K562 (cell line): ENCODE data around the gene PILRA. TPM values are rescaled to one million over a fixed set of nuclear protein-coding genes. Genes with fewer than 3 reads are reported as not detected.

Source experiments
- HNRNPH1 ChIP-seq: fragments of 200-400 bp; formaldehyde crosslinking; optimal IDR thresholded peaks from 2 replicates; pipeline ENCODE3; 2017; ENCODE audit warnings: low read depth, mild to moderate bottlenecking, low read length, moderate library complexity
- KLF6 ChIP-seq: fragments of 250-450 bp; sonication (Bioruptor Pico); IDR thresholded peaks from 2 replicates; pipeline ENCODE4 v1.4.0; 2020; ENCODE audit warnings: mild to moderate bottlenecking, moderate library complexity, borderline replicate concordance
- LEF1 ChIP-seq: fragments of 450-650 bp; IDR thresholded peaks from 2 replicates; pipeline ENCODE4 v1.6.1; 2016; ENCODE audit warnings: mild to moderate bottlenecking
- MCM3 ChIP-seq: fragments of 450-650 bp; IDR thresholded peaks from 2 replicates; pipeline ENCODE4 v1.6.1; 2016
- MYNN ChIP-seq, 2 experiments: sonication (generic); formaldehyde crosslinking in 1 of 2; IDR thresholded peaks; 2 replicates each; pipeline versions ENCODE4 v1.5.0 to v1.6.1; 2016 to 2020; ENCODE audit warnings: antibody characterized with exemption in 1 of 2, missing genetic modification reagents in 1 of 2
- NBN ChIP-seq: fragments of 450-650 bp; IDR thresholded peaks from 2 replicates; pipeline ENCODE4 v1.6.1; 2016; ENCODE audit warnings: low read depth, mild to moderate bottlenecking
- RBM34 ChIP-seq: fragments of 200-400 bp; formaldehyde crosslinking; IDR thresholded peaks from 2 replicates; pipeline ENCODE4 v1.6.1; 2018; ENCODE audit warnings: low read length, borderline replicate concordance; ENCODE audit not compliant: insufficient read depth
- SIX5 ChIP-seq, 2 experiments: IDR thresholded peaks; 2 replicates each; pipeline ENCODE4 v1.6.1; 2011; ENCODE audit warnings: low read length in 2 of 2, borderline replicate concordance in 1 of 2, low read depth in 1 of 2, mild to moderate bottlenecking in 1 of 2, moderate library complexity in 1 of 2; ENCODE audit not compliant: insufficient read depth in 1 of 2
- polyA plus RNA-seq, 8 experiments: library from polyadenylated mRNA; depleted of rRNA in 4 of 8; stranded (reverse) in 5 of 8; unstranded in 3 of 8; fragments of >200 nt; fragmentation: Nextera tagmentation in 2 of 8; fragmentation: Illumina TruSeq in 1 of 8; extraction: Ambion mirVana in 2 of 8; extraction: Trizol in 1 of 8; gene quantifications; 2 replicates each; pipeline versions ENCODE4 v1.2.1 to v1.2.3, GENCODE V29; 2011 to 2014; ENCODE audit warnings: inconsistent platforms in 1 of 8, missing spikeins in 1 of 8
- total RNA-seq, 7 experiments: library from RNA; depleted of rRNA in 6 of 7; stranded (reverse); fragments of >200 nt in 6 of 7; fragmentation: Illumina TruSeq in 2 of 7; extraction: Trizol in 2 of 7; gene quantifications; 2 replicates each; pipeline versions ENCODE4 v1.2.1 to v1.2.3, GENCODE V29; 2011 to 2021; ENCODE audit warnings: low replicate concordance in 1 of 7
- TF ChIP-seq, protein P1 (sequence below), 2 experiments: fragments of 450-650 bp; conservative IDR thresholded peaks; 2 replicates each; pipeline ENCODE4 v1.6.1; 2017; ENCODE audit warnings: mild to moderate bottlenecking in 2 of 2, moderate library complexity in 2 of 2
- TF ChIP-seq, protein P2 (sequence below): fragments of 450-650 bp; formaldehyde crosslinking; IDR thresholded peaks from 2 replicates; pipeline ENCODE4 v1.4.0; 2020; ENCODE audit warnings: mild to moderate bottlenecking, mixed read lengths
- TF ChIP-seq, protein P3 (sequence below): fragments of 450-650 bp; IDR thresholded peaks from 2 replicates; pipeline ENCODE4 v1.6.1; 2016; ENCODE audit warnings: mild to moderate bottlenecking
- TF ChIP-seq, protein P4 (sequence below), 2 experiments: fragments of 450-650 bp; IDR thresholded peaks; 2 replicates each; pipeline ENCODE4 v1.6.1; 2016; ENCODE audit warnings: mild to moderate bottlenecking in 2 of 2, borderline replicate concordance in 1 of 2, low read depth in 1 of 2, moderate library complexity in 1 of 2

PILRA gene
- total and polyA plus RNA-seq, 9 of the 15 experiments (the other 6 are each of a cell fraction or from before 2014, with no cell fraction given): 0.13 to 1.8 (median 0.62) TPM

DNA sequence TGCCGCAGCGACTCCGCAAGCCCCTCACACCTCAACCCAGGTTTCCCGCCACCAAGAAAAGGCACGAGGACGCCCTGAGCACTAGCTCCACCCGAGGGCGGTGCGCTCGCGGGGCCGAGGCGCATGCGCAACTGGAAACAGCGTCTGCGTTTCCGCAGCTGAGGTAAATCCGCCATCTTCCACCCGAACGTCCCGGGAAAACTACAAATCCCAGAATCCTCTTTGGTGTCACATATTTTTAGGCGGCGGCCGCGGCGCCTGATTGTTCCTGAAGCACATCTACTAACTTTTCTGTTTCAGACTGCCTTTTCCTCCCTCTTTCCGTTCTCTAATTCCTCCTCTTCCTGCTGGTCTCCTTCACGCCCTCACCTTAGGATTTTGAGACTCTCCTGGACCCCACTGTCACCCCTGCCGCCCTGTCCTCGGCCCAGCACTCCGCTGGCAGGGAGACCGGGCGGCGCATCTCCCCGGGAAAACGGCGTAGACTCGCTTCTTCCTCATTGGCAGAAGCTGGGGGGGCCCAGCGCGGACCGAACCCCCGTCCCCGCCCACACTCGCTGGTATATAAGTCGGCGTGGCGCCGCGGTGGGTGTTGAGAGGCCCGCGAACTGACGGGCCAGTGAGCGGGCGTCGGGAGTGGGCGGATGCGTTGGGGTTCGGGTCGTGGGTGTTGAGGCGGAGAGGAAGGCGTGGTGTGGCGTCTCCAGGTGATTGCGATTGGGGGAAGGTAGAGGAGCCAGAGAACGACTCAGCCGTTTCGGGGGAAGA is 55.1 kb downstream of the PILRA start, which contains the start of gene ZCWPW1 (continued):
- TF ChIP-seq, protein P1, sequence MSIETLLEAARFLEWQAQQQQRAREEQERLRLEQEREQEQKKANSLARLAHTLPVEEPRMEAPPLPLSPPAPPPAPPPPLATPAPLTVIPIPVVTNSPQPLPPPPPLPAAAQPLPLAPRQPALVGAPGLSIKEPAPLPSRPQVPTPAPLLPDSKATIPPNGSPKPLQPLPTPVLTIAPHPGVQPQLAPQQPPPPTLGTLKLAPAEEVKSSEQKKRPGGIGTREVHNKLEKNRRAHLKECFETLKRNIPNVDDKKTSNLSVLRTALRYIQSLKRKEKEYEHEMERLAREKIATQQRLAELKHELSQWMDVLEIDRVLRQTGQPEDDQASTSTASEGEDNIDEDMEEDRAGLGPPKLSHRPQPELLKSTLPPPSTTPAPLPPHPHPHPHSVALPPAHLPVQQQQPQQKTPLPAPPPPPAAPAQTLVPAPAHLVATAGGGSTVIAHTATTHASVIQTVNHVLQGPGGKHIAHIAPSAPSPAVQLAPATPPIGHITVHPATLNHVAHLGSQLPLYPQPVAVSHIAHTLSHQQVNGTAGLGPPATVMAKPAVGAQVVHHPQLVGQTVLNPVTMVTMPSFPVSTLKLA (conservative IDR thresholded peaks at IDR 0.05): peak in 1 of 2 experiments; percentile 38
- TF ChIP-seq, protein P2, sequence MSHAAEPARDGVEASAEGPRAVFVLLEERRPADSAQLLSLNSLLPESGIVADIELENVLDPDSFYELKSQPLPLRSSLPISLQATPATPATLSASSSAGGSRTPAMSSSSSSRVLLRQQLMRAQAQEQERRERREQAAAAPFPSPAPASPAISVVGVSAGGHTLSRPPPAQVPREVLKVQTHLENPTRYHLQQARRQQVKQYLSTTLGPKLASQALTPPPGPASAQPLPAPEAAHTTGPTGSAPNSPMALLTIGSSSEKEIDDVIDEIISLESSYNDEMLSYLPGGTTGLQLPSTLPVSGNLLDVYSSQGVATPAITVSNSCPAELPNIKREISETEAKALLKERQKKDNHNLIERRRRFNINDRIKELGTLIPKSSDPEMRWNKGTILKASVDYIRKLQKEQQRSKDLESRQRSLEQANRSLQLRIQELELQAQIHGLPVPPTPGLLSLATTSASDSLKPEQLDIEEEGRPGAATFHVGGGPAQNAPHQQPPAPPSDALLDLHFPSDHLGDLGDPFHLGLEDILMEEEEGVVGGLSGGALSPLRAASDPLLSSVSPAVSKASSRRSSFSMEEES (CRISPR knock-in tag): no peak
- TF ChIP-seq KLF6 (CRISPR knock-in tag) (peak; percentile 66; the same call in 1 of the 2 replicates), SIX5 (IDR thresholded peaks at IDR 0.05; ENCODE audit: borderline replicate concordance in 1 of 2, insufficient read depth in 1 of 2, low read depth in 1 of 2, low read length in 2 of 2) (peak; percentile 67 to 80), RBM34 (no peak), LEF1 (no peak; the same call in 1 of the 2 replicates), MCM3 (no peak), NBN (peak; percentile 90), HNRNPH1 (peak; percentile 54), MYNN (IDR thresholded peaks at IDR 0.05) (peak; percentile 83), MYNN (CRISPR knock-in tag; IDR thresholded peaks at IDR 0.05) (no peak)
- TF ChIP-seq, protein P3, sequence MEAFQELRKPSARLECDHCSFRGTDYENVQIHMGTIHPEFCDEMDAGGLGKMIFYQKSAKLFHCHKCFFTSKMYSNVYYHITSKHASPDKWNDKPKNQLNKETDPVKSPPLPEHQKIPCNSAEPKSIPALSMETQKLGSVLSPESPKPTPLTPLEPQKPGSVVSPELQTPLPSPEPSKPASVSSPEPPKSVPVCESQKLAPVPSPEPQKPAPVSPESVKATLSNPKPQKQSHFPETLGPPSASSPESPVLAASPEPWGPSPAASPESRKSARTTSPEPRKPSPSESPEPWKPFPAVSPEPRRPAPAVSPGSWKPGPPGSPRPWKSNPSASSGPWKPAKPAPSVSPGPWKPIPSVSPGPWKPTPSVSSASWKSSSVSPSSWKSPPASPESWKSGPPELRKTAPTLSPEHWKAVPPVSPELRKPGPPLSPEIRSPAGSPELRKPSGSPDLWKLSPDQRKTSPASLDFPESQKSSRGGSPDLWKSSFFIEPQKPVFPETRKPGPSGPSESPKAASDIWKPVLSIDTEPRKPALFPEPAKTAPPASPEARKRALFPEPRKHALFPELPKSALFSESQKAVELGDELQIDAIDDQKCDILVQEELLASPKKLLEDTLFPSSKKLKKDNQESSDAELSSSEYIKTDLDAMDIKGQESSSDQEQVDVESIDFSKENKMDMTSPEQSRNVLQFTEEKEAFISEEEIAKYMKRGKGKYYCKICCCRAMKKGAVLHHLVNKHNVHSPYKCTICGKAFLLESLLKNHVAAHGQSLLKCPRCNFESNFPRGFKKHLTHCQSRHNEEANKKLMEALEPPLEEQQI: no peak
- TF ChIP-seq, protein P4, sequence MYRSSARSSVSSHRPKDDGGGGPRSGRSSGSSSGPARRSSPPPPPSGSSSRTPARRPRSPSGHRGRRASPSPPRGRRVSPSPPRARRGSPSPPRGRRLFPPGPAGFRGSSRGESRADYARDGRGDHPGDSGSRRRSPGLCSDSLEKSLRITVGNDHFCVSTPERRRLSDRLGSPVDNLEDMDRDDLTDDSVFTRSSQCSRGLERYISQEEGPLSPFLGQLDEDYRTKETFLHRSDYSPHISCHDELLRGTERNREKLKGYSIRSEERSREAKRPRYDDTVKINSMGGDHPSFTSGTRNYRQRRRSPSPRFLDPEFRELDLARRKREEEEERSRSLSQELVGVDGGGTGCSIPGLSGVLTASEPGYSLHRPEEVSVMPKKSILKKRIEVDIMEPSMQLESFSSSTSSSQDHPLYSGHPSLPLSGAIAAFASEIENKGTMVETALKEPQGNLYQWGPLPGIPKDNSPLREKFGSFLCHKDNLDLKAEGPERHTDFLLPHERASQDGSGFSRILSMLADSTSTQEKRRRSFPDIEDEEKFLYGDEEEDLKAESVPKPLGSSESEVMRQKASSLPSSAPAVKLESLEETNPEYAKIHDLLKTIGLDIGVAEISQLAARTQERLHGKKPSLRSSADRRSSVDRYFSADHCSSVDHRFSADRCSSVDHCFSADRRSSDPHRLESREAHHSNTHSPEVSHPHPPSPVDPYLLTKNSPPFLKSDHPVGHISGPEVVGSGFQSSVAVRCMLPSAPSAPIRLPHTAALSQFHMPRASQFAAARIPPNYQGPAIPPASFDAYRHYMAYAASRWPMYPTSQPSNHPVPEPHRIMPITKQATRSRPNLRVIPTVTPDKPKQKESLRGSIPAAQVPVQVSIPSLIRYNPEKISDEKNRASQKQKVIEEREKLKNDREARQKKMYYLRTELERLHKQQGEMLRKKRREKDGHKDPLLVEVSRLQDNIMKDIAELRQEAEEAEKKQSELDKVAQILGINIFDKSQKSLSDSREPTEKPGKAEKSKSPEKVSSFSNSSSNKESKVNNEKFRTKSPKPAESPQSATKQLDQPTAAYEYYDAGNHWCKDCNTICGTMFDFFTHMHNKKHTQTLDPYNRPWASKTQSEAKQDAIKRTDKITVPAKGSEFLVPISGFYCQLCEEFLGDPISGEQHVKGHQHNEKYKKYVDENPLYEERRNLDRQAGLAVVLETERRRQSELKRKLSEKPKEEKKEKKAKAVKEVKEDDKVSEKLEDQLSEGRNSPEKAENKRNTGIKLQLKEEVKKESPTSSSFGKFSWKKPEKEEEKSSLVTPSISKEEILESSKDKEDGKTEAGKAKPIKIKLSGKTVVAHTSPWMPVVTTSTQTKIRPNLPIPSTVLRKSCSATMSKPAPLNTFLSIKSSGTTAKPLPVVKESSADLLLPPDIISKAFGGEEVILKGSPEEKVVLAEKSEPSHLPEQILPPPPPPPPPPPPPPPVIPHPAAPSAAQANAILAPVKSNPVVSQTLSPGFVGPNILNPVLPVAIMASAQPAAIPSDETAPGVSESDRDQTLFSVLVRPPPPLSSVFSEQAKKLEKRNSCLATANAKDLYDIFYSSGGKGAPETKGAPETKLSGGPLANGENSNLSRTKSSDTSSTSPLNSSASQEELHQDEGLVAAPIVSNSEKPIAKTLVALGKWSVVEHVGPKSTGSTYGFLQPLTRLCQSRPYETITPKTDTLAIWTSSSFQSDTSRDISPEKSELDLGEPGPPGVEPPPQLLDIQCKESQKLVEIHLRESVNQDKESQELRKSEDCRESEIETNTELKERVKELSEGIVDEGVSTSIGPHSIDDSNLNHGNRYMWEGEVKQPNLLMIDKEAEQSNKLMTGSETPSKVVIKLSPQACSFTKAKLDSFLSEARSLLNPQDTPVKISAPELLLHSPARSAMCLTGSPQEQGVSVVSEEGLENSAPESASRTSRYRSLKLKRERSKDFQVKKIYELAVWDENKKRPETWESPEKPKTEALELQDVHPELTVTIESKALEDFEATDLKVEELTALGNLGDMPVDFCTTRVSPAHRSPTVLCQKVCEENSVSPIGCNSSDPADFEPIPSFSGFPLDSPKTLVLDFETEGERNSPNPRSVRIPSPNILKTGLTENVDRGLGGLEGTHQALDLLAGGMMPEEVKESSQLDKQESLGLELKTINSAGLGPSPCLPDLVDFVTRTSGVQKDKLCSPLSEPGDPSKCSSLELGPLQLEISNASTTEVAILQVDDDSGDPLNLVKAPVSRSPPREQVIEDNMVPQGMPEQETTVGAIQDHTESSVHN (IDR thresholded peaks at IDR 0.05; ENCODE audit: borderline replicate concordance in 1 of 2, low read depth in 1 of 2): peak in 1 of 2 experiments; percentile 20; a peak in 1 of 4 replicates
